Lower lobe of right lung (tissue), 2 donors: ENCODE results near the gene FERMT3. TPM values are rescaled to one million over a fixed set of nuclear protein-coding genes. Genes with fewer than 3 reads are reported as not detected.

Experiments
- ATAC-seq, 2 donors: fragments of 200-7000 bp; cut with Tn5 transposase; one replicate each; pipeline ENCODE4 v1.9.1; 2020 to 2022; ENCODE audit warnings: mild to moderate bottlenecking in 2 of 2, moderate library complexity in 2 of 2
- DNase-seq: peaks from one replicate; pipeline ENCODE4 v3.0.0-alpha.2; 2020
- H3K27ac ChIP-seq: fragments of 200-600 bp; one replicate; pipeline ENCODE4 v1.8.0; 2022
- H3K27me3 ChIP-seq: fragments of 200-600 bp; one replicate; pipeline ENCODE4 v1.8.0; 2022; ENCODE audit warnings: low read depth
- H3K36me3 ChIP-seq: fragments of 200-600 bp; one replicate; pipeline ENCODE4 v1.8.0; 2022; ENCODE audit warnings: mild to moderate bottlenecking
- H3K4me1 ChIP-seq: fragments of 200-600 bp; one replicate; pipeline ENCODE4 v1.8.0; 2022
- H3K4me3 ChIP-seq: fragments of 200-600 bp; one replicate; pipeline ENCODE4 v1.8.0; 2022; ENCODE audit warnings: mild to moderate bottlenecking
- H3K9me3 ChIP-seq: fragments of 200-600 bp; one replicate; pipeline ENCODE4 v1.8.0; 2022
- intact Hi-C: fragments of 100-400 bp; cut with DNase I; formaldehyde crosslinking; loops from one replicate; pipeline ENCODE4 v1.11.0; 2022
- total RNA-seq: library from RNA; stranded (reverse); fragmentation: NEBNext Ultra II Directional; extraction: Animal tissue kit (Norgen Biotek cat#: 25700); gene quantifications from one replicate; pipeline ENCODE4 v1.2.1, GENCODE V29; 2021
- TF ChIP-seq, protein P1 (sequence below): fragments of 200-600 bp; IDR thresholded peaks from one replicate; pipeline ENCODE4 v1.8.0; 2022; ENCODE audit warnings: antibody characterized with exemption, mild to moderate bottlenecking
- donor health status: DM: no; HTN: yes; CAD: no; lungs with severe emphysema.

FERMT3 gene
- total RNA-seq, 1 donor from 2014 or later, result 92.0 TPM

DNA sequence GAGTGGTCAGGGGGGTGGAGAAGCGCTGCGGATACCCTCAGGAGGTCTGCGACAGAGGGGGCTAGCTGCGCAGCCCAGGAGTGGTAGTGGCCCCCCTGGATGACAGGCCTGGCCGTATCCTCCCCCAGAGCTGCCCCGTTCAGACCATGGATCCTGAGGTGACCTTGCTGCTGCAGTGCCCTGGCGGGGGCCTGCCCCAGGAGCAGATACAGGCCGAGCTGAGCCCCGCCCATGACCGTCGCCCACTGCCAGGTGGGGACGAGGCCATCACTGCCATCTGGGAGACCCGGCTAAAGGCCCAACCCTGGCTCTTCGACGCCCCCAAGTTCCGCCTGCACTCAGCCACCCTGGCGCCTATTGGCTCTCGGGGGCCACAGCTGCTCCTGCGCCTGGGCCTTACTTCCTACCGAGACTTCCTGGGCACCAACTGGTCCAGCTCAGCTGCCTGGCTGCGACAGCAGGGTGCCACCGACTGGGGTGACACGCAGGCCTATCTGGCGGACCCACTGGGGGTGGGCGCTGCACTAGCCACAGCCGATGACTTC is 20.1 kb downstream of the FERMT3 start:
- intact Hi-C loops, result no loop called here
- Histone ChIP-seq H3K27me3 (no peaks in the 10 kb centered on the region), H3K27ac (peak overlapping the region; percentile 96), H3K9me3 (no peaks in the 10 kb centered on the region), H3K36me3 (peaks cover 13% of the 10 kb centered on the region), H3K4me3 (peak overlapping the region; percentile 97), H3K4me1 (peaks cover 44% of the 10 kb centered on the region)
- DNase-seq, result peak; percentile 80
- TF ChIP-seq, protein P1, sequence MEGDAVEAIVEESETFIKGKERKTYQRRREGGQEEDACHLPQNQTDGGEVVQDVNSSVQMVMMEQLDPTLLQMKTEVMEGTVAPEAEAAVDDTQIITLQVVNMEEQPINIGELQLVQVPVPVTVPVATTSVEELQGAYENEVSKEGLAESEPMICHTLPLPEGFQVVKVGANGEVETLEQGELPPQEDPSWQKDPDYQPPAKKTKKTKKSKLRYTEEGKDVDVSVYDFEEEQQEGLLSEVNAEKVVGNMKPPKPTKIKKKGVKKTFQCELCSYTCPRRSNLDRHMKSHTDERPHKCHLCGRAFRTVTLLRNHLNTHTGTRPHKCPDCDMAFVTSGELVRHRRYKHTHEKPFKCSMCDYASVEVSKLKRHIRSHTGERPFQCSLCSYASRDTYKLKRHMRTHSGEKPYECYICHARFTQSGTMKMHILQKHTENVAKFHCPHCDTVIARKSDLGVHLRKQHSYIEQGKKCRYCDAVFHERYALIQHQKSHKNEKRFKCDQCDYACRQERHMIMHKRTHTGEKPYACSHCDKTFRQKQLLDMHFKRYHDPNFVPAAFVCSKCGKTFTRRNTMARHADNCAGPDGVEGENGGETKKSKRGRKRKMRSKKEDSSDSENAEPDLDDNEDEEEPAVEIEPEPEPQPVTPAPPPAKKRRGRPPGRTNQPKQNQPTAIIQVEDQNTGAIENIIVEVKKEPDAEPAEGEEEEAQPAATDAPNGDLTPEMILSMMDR, result no peak
- peak; percentile 50 to 60 for ATAC-seq

DNA sequence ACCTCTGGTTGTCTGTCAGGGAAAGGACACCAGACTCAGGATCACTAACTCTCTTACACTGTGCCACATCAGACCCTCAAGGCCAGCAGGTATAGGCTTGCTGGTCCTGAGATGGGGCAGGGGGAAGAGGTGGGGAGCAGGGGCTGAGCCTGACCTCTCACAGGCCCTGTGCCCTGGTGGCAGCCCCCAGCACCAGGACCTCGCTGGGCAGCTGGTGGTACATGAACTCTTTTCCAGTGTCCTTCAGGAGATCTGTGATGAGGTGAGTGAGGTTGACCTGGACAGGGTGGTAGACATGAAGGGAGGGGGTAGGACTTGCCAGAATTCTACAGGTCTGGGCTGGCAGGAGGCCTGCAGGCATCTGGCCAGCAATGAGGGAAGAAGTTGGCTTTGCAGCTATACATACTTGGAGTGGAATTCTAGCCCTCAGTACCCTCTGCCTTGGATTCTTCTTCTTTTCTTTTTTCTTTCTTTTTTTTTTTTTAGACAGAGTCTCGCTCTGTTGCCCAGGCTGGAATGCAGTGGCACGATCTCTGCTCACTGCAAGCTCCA is 21.0 kb downstream of the FERMT3 start:
- TF ChIP-seq, protein P1, result no peak
- DNase-seq (no peak), ATAC-seq (no peak)
- H3K27ac ChIP-seq, result peak overlapping the region; percentile 96
- H3K4me3 ChIP-seq, result peak overlapping the region; percentile 97
- intact Hi-C loops, result no loop called here
- no peaks in the 10 kb centered on the region for H3K9me3 ChIP-seq
- H3K27me3 ChIP-seq, result no peaks in the 10 kb centered on the region
- peaks cover 13% of the 10 kb centered on the region for H3K36me3 ChIP-seq
- peaks cover 53% of the 10 kb centered on the region for H3K4me1 ChIP-seq

DNA sequence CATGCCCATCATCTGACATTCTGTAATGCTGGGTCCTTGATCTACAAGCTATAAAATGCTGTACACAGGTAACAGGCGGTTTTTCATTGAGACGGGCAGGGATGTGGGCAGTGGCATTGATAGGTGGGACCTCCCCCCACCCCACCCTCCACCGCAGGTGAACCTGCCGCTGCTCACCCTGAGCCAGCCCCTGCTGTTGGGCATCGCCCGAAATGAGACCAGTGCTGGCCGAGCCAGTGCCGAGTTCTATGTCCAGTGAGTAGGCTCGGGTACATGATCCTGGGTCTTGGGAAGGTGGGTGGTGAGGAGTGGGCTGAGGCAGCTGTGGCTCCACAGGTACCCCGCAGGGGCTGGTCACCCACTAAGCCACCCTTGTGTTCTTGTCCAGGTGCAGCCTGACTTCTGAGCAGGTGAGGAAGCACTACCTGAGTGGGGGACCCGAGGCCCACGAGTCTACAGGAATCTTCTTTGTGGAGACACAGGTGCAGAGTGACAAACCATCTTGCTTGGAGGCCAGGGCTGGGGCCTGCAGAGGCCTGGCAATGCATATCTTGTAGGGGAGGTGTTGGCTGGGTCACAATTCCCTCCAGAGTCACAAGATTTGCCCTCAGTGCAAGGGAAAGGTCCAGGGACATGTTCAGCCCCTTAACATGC is 22.7 kb downstream of the FERMT3 start:
- no peak for DNase-seq
- TF ChIP-seq, protein P1, result no peak
- Histone ChIP-seq H3K27ac (peak overlapping the region; percentile 86), H3K9me3 (no peaks in the 10 kb centered on the region), H3K36me3 (no peaks in the 10 kb centered on the region), H3K27me3 (no peaks in the 10 kb centered on the region), H3K4me3 (peak overlapping the region; percentile 69), H3K4me1 (peaks cover 70% of the 10 kb centered on the region)
- intact Hi-C loops, result no loop called here
- ATAC-seq, result no peak

DNA sequence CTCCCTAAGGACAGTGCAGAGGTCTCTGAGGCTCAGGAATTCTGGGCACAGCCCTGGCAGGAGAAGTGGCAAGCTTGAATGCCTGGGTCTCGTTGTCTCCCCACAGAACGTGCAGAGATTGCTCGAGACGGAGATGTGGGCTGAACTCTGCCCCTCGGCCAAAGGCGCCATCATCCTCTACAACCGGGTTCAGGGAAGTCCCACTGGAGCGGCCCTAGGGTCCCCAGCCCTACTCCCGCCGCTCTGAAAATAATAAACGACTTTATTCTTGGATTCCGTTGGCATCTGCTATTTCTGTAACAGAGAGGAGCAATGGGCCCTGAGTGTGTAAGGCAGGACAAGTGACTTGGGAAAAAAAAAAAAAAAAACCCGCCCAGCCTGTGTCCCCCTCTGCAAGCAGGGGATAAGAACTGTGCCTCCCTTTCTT is 23.2 kb downstream of the FERMT3 start:
- no peak for DNase-seq
- H3K4me1 ChIP-seq, result peaks cover 68% of the 10 kb centered on the region
- intact Hi-C loops, result no loop called here

DNA sequence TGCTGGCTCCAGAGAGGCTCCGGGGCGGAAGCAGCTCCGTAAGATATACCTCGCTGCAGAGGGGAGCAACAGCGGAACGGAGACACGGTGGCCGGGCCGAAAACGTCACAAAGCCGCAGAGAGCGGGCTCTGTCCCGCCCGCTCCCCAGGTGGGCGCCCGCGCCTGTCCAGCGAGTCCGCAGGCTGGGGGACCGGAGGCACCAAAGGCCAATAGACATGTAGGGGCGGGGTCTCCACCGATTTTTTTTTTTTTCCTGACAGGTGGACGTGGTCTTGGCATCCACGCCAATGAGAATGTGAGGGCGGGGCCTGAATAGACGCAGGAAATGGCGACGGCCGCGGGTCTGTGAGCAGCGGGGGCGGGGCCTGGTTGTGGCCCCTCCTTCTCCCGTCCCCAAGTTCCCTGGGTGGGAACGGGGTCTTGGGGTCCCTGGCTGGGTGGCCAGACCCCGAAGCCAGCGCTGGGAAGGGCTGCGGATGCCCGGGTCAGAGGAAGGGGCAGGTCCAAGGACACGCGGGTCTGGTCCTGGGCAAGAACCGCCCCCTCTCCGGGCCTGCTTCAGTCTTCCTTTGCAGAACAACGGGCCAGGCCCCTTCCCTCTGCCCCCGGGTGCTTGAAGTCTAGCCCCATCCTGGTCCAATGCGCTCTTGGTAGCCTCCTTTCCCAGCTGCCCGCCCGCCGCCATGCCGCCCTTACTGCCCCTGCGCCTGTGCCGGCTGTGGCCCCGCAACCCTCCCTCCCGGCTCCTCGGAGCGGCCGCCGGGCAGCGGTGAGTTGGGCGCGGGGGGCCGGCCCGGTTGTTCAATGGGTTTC is 23.9 kb downstream of the FERMT3 start, which contains the start of gene DNAJC4:
Gene DNAJC4, plus strand, starts transcription at position 378 of the 814 bp plus-strand sequence. Its CDS starts 307 bp downstream, at position 685.
- H3K4me3 ChIP-seq, result peak within 1 kb of the TSS; percentile 69
- H3K27ac ChIP-seq, result peak within 1 kb of the TSS; percentile 86
- intact Hi-C loops, result no loop called here
- peaks cover 67% of the 10 kb centered on the region for H3K4me1 ChIP-seq
- H3K36me3 ChIP-seq, result no peaks in the 10 kb centered on the region
- TF ChIP-seq, protein P1, result no peak
- peak; percentile 74 to 79 for ATAC-seq
- peak; percentile 95 for DNase-seq
- no peaks in the 10 kb centered on the region for H3K27me3 ChIP-seq
- H3K9me3 ChIP-seq, result no peaks in the 10 kb centered on the region

More for the DNA sequence above, 23.2 kb downstream of the FERMT3 start:
- TF ChIP-seq, protein P1, result no peak
- ATAC-seq, result no peak
- no peaks in the 10 kb centered on the region for H3K36me3 ChIP-seq
- H3K4me3 ChIP-seq, result peak overlapping the region; percentile 69
- no peaks in the 10 kb centered on the region for H3K9me3 ChIP-seq
- no peaks in the 10 kb centered on the region for H3K27me3 ChIP-seq
- H3K27ac ChIP-seq, result peak overlapping the region; percentile 86
